ENCODE results near the gene PRIM2. TPM values are rescaled to one million over a fixed set of nuclear protein-coding genes. Genes with fewer than 3 reads are reported as not detected.
"Not testable (repeated sequence)": the region's sequence is repeated elsewhere in the genome, so short reads cannot be mapped to it uniquely, and the experiment has no call there.

Gene PRIM2
- total and polyA plus RNA-seq, 2 of the 4 experiments (the other 2 are of a cell fraction), result 11.8 to 37.5 TPM

- H3K36me3 ChIP-seq (ENCODE audit: control insufficient read depth, insufficient read depth, low read length); H3K23ac ChIP-seq (ENCODE audit: low read depth, low read length); H3K27me3 ChIP-seq (ENCODE audit: control insufficient read depth, insufficient read depth, low read length); dilution Hi-C loops (cut with HindIII; ENCODE audit: low sequenced_read_pairs, unreplicated experiment); H2AK5ac ChIP-seq (ENCODE audit: low read depth, low read length); H4K5ac ChIP-seq (ENCODE audit: low read depth, low read length); H4K8ac ChIP-seq (ENCODE audit: low read depth in 2 of 2, low read length in 2 of 2); H3K4ac ChIP-seq (ENCODE audit: low read depth, low read length); H3K4me1 ChIP-seq (ENCODE audit: control insufficient read depth, insufficient read depth, low read length); H3K56ac ChIP-seq (ENCODE audit: extremely low read depth, insufficient read depth, low read length); H3K27ac ChIP-seq (ENCODE audit: insufficient read depth, low read length); in situ Hi-C loops (cut with MboI; ENCODE audit: low sequenced_read_pairs); H3K79me1 ChIP-seq (ENCODE audit: low read depth in 1 of 2, low read length in 2 of 2); POLR2A ChIA-PET (ENCODE audit: unreplicated experiment); H2BK120ac ChIP-seq (ENCODE audit: low read depth, low read length); H3K9me1 ChIP-seq (ENCODE audit: insufficient read depth, low read length); H2AK9ac ChIP-seq (replicated peaks; ENCODE audit: low read depth, low read length, poor library complexity); BruUV-seq (replicated peaks); H2AFZ ChIP-seq (replicated peaks; ENCODE audit: low read length, poor library complexity); ATAC-seq (ENCODE audit: low read depth); DNase-seq; H3K9me3 ChIP-seq (ENCODE audit: control insufficient read depth, insufficient read depth, low read length); H3K4me3 ChIP-seq (ENCODE audit: insufficient read depth, low read depth, low read length); H4K20me1 ChIP-seq (ENCODE audit: insufficient read depth, low read length); H3K18ac ChIP-seq (ENCODE audit: low read depth, low read length); H2BK20ac ChIP-seq (ENCODE audit: low read depth, low read length); H3K4me2 ChIP-seq (ENCODE audit: low read depth, low read length); H2BK5ac ChIP-seq (ENCODE audit: low read depth, low read length, poor library complexity, severe bottlenecking); intact Hi-C loops (cut with micrococcal nuclease); H2BK15ac ChIP-seq (ENCODE audit: low read depth, low read length); H3K14ac ChIP-seq (replicated peaks; ENCODE audit: low read depth, low read length); H4K91ac ChIP-seq (ENCODE audit: insufficient read depth, low read depth, low read length); CTCF ChIA-PET; H3K9ac ChIP-seq (ENCODE audit: low read depth, low read length): not testable (repeated sequence)
- no CpG with 5 or more reads among the region's 1 CpG for WGBS, 2 experiments (ENCODE audit: extremely low coverage in 2 of 2, insufficient read length in 1 of 2)
Measured at GRCh38 chr6:57577023-57577422, 259.6 kb downstream of the PRIM2 start.

All from IMR-90 (cell line).